HG02798 (cell line): ENCODE measurements around the gene MZB1.
"Not testable (repeated sequence)": the region's sequence is repeated elsewhere in the genome, so short reads cannot be mapped to it uniquely, and the experiment has no call there.

ENCODE experiments used
- ATAC-seq: cut with Tn5 transposase; IDR thresholded peaks from one replicate; pipeline ENCODE4 v1.9.1; 2021; ENCODE audit warnings: mild to moderate bottlenecking; ENCODE audit not compliant: unreplicated experiment, poor library complexity

The MZB1 gene

GRCh38 chr5:139410993-139411828 lies 21.5 kb upstream of the MZB1 start:
- no peak for ATAC-seq

- no peak for ATAC-seq
Measured at GRCh38 chr5:139410121-139410992, 20.6 kb upstream of the MZB1 start.

GRCh38 chr5:139409116-139409515 lies 19.4 kb upstream of the MZB1 start:
- not testable (repeated sequence) for ATAC-seq

- no peak for ATAC-seq
Measured at GRCh38 chr5:139408191-139408590, 18.5 kb upstream of the MZB1 start.

- ATAC-seq: no peak
Measured at GRCh38 chr5:139407517-139407916, 17.8 kb upstream of the MZB1 start.

- no peak for ATAC-seq
Measured at GRCh38 chr5:139406963-139407362, 17.2 kb upstream of the MZB1 start.

GRCh38 chr5:139404484-139404840 lies 14.7 kb upstream of the MZB1 start:
- ATAC-seq: no peak

- peak; percentile 89 for ATAC-seq
Measured at GRCh38 chr5:139403787-139404483, 14.2 kb upstream of the MZB1 start, which contains the start of gene SPATA24. SPATA24 (minus strand) TSS chr5:139404089; CDS start chr5:139404060, 29 bp downstream.

GRCh38 chr5:139403418-139403786 lies 13.7 kb upstream of the MZB1 start:
- ATAC-seq: no peak

GRCh38 chr5:139402561-139403158 lies 12.9 kb upstream of the MZB1 start:
- no peak for ATAC-seq

- ATAC-seq: no peak
Measured at GRCh38 chr5:139401546-139401945, 11.8 kb upstream of the MZB1 start.

GRCh38 chr5:139399501-139400121 lies 9.9 kb upstream of the MZB1 start:
- ATAC-seq: peak; percentile 33

GRCh38 chr5:139397921-139398320 lies 8.2 kb upstream of the MZB1 start:
- ATAC-seq: no peak

GRCh38 chr5:139396691-139397090 lies 7.0 kb upstream of the MZB1 start:
- no peak for ATAC-seq

GRCh38 chr5:139395844-139396640 lies 6.3 kb upstream of the MZB1 start:
- ATAC-seq: no peak

GRCh38 chr5:139394654-139395566 lies 5.2 kb upstream of the MZB1 start, which contains the start of gene PROB1:
PROB1 (minus strand) TSS chr5:139395104; CDS start chr5:139395081, 23 bp downstream.
- ATAC-seq: no peak

GRCh38 chr5:139394123-139394653 lies 4.5 kb upstream of the MZB1 start:
- no peak for ATAC-seq
